ENCODE results near the gene CDH23. TPM values are rescaled to one million over a fixed set of nuclear protein-coding genes. Genes with fewer than 3 reads are reported as not detected.

Gene CDH23
- total RNA-seq, 2 donors from 2014 or later: 8.1 to 9.0 TPM

DNA sequence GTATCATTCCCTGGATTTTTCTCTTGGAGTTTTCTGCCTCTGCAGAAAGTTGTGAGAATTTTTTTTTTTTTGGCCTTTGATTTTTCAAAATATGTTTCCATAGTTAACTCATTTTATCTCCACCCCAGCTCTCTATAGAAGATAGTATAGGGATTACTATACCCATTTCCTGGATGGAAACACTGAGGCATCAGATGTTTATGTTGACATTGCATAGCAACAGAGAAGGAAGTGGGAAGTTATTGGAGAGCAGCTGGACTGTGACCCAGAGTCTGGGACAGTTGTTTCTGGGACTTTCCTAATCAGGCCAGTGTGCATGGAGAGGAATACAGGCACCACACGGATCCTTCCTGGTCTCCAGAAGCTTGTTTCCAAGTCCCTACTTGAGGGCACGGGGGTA is 158.0 kb downstream of the CDH23 start:
- peaks cover 3% of the 10 kb centered on the region for H3K36me3 Mint-ChIP-seq (ENCODE audit: low read depth)
- H3K4me3 Mint-ChIP-seq: no peak overlapping the region
- DNase-seq (no peak), ATAC-seq (no peak)
- peaks cover 2% of the 10 kb centered on the region for H3K4me1 Mint-ChIP-seq
- H3K27ac Mint-ChIP-seq: no peak overlapping the region
- peaks cover 32% of the 10 kb centered on the region for H3K27me3 Mint-ChIP-seq
- no peaks in the 10 kb centered on the region for H3K9me3 ChIP-seq (ENCODE audit: control insufficient read depth, low read length, poor library complexity, severe bottlenecking)

DNA sequence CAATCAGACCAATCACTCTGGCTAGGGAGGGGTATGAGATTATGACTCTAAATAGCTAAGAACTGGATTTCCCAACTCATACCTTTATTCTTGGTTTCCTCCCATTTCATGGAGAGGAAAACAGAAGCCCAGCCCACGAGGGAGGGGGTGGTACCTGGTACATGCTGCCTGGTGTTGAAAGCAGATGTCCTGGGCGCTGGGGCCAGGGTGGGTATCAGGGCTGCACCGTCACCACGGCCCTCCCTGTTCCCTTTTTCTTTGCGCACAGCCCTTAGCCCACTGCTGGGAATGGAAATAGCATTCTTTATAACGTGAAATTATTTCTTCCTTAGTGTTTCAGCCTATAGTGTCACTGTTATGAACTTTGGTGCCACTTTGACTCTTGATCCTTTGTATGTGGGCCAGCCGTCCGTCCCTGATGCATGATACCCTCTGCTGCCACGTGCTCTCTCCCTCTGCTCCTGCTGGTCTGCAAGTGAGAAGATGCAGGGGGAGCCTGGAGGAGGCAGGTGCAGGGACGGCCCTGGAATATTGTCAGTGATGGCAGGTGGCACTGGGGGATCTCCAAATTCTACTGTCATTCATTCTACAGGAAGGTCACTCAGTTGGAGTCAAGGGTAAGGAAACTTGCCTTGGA is 158.5 kb downstream of the CDH23 start:
- ATAC-seq (no peak), DNase-seq (no peak)
- no peaks in the 10 kb centered on the region for H3K9me3 ChIP-seq (ENCODE audit: control insufficient read depth, low read length, poor library complexity, severe bottlenecking)
- H3K4me1 Mint-ChIP-seq: peaks cover 2% of the 10 kb centered on the region
- peaks cover 37% of the 10 kb centered on the region for H3K27me3 Mint-ChIP-seq
- H3K36me3 Mint-ChIP-seq (ENCODE audit: low read depth): peaks cover 3% of the 10 kb centered on the region
- no peak overlapping the region for H3K4me3 Mint-ChIP-seq
- no peak overlapping the region for H3K27ac Mint-ChIP-seq

DNA sequence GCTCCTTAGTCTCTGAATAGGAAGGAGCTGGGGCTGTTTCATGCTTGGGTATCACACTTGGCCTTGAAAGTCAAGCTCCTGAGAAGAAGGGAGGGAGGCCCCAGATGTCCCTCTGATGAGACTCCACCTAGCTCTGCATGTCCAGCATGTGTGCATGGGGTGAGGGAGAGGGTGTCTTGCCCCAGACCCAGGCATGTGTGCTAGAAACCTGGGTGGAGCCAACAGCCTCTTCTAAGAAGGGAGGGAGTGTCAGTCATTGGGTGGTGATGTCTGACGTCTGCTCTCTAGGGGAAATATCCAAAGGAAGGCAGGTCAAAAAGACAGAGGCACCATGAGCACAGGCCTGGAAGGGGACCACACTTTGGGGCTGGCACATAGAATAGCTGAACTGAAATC is 159.0 kb downstream of the CDH23 start:
- H3K4me3 Mint-ChIP-seq: no peak overlapping the region
- peaks cover 42% of the 10 kb centered on the region for H3K27me3 Mint-ChIP-seq

DNA sequence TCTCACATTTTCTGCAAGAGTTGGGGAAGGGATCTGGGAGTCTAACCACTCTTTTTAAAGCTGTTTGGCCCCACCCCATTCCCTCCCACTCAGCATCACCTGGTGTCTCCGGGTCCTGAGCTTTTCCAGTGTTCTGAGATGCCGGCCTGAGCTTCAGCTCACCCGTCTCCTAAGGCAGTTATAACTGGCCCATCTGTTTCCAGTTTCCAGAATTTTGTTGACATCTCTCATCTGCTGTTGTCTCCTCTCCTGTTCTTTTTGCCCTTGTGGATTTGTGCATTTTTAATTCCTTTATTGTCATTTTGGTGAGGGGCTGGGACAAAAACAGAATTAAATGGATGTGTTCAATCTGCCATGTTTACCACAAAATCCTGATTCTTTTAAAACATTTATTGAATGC is 162.3 kb downstream of the CDH23 start:
- Mint-ChIP-seq H3K4me3 (no peak overlapping the region), H3K36me3 (ENCODE audit: low read depth) (peaks cover 5% of the 10 kb centered on the region), H3K27me3 (peaks cover 55% of the 10 kb centered on the region), H3K4me1 (peaks cover 9% of the 10 kb centered on the region), H3K27ac (no peak overlapping the region)
- no peaks in the 10 kb centered on the region for H3K9me3 ChIP-seq (ENCODE audit: control insufficient read depth, low read length, poor library complexity, severe bottlenecking)
- no peak for ATAC-seq
- no peak for DNase-seq

More for the DNA sequence above, 159.0 kb downstream of the CDH23 start:
- no peak for ATAC-seq
- no peak for DNase-seq
- Mint-ChIP-seq H3K4me1 (peaks cover 2% of the 10 kb centered on the region), H3K36me3 (ENCODE audit: low read depth) (peaks cover 3% of the 10 kb centered on the region), H3K27ac (no peak overlapping the region)
- no peaks in the 10 kb centered on the region for H3K9me3 ChIP-seq (ENCODE audit: control insufficient read depth, low read length, poor library complexity, severe bottlenecking)

DNA sequence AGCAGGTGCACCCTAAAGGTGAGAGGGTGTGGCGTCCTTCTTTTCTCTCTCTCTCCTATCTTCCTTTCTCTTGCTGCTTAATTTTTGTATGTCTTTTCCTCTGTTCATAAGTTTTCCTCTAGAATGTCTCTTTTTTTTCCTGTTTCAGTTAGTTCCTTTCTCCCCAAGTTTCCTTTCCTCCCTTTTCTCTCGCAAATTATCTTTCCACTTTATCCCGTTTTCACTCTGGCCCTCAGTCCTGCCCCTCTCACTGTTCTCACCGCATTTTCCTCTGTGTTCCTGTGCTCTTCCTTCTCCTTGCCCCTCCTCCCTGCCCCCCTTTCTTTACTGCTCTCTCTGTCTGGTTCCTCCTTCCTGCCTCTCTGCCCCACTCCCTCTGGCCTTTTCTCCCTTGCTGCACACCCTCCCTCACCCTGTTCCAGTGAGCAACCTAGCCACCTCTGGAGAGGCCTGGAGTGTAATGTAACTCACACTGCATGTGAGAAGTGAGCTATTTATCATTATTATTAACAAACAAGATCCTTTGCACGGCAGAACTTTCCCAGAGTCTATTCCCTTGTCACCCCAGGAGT is 164.4 kb downstream of the CDH23 start:
- Mint-ChIP-seq H3K36me3 (ENCODE audit: low read depth) (peaks cover 5% of the 10 kb centered on the region), H3K27ac (no peak overlapping the region), H3K27me3 (peaks cover 61% of the 10 kb centered on the region), H3K4me1 (peaks cover 7% of the 10 kb centered on the region), H3K4me3 (no peak overlapping the region)
- ATAC-seq (no peak), DNase-seq (no peak)
- no peaks in the 10 kb centered on the region for H3K9me3 ChIP-seq (ENCODE audit: control insufficient read depth, low read length, poor library complexity, severe bottlenecking)

DNA sequence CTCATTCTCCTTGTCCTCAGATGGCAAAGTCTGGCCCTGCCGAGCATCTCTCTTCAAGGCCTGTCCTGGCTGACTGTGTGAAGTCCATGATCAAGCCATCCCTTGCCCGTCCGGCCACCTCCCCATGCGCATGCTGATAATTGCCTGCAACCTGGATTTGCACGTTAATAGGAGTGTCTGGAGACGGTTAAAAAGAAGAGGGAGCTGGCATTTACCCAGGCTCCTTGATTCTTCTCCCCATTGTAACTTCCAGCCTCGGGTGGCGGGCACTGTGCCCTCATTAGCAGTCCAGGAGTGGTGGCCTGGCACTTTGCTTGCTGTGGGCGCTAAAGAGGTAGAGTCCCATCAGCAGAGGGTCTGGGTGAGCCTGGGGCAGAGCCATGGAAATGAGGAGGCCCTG is 165.5 kb downstream of the CDH23 start:
- H3K4me3 Mint-ChIP-seq: no peak overlapping the region
- H3K27me3 Mint-ChIP-seq: peaks cover 63% of the 10 kb centered on the region
- H3K9me3 ChIP-seq (ENCODE audit: control insufficient read depth, low read length, poor library complexity, severe bottlenecking): no peaks in the 10 kb centered on the region
- DNase-seq: no peak
- peaks cover 7% of the 10 kb centered on the region for H3K4me1 Mint-ChIP-seq
- H3K27ac Mint-ChIP-seq: no peak overlapping the region
- peaks cover 5% of the 10 kb centered on the region for H3K36me3 Mint-ChIP-seq (ENCODE audit: low read depth)
- ATAC-seq: no peak

DNA sequence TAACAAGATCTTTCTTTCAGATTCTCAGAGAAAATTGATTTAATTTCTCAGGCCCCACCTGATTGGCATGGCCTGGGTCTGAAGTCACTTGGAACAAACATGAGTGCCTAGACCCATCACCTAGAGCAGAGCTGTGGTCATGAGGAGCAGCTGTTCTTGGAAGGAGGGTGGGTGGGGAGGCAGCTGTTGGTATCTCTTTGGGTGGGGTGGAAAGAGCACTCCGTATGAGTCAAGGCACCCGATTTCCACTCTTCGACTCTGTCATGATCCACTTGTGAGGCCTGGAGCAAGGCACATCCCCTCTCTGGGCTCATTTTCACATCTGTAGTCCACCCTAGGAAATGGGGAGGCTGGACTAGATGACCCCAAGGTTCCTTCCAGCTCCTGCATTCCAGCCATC is 166.2 kb downstream of the CDH23 start:
- H3K36me3 Mint-ChIP-seq (ENCODE audit: low read depth): peaks cover 5% of the 10 kb centered on the region
- H3K4me1 Mint-ChIP-seq: peaks cover 7% of the 10 kb centered on the region
- H3K4me3 Mint-ChIP-seq: no peak overlapping the region
- DNase-seq (no peak), ATAC-seq (no peak)
- no peaks in the 10 kb centered on the region for H3K9me3 ChIP-seq (ENCODE audit: control insufficient read depth, low read length, poor library complexity, severe bottlenecking)
- H3K27ac Mint-ChIP-seq: no peak overlapping the region
- H3K27me3 Mint-ChIP-seq: peaks cover 63% of the 10 kb centered on the region

DNA sequence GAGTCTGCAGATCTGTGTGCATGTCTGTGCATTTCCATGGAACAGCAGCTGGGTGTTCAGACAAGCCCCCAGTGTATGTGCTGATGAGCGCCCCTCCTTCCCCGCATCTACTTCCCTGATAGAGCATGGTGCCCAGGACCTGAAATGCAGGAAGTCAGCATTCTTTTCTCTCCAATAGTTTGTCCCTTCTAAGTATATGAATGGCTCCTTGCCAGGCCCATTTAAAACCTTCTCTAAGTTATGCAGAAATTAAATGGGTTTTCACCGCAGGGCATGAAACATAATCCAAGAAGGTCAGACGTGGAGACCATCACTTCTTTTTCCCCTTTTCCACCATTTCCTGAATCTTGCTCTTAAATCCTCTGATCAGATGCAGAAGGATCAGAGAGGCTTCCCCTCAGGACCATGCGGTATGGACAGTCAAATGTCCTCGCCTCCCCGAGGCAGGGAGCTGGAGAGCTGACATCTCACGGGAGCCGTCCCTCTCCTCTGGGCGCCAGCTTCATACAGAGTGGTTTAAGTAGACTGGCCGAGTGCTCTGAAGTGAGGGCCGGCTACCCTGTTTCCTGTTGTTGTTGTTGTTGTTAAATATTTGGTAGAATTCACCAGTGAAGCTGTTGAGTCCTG is 167.6 kb downstream of the CDH23 start:
- ATAC-seq (no peak), DNase-seq (no peak)
- Mint-ChIP-seq H3K4me1 (peaks cover 7% of the 10 kb centered on the region), H3K27ac (no peak overlapping the region), H3K27me3 (peaks cover 50% of the 10 kb centered on the region), H3K36me3 (ENCODE audit: low read depth) (peaks cover 2% of the 10 kb centered on the region), H3K4me3 (no peak overlapping the region)
- H3K9me3 ChIP-seq (ENCODE audit: control insufficient read depth, low read length, poor library complexity, severe bottlenecking): no peaks in the 10 kb centered on the region

DNA sequence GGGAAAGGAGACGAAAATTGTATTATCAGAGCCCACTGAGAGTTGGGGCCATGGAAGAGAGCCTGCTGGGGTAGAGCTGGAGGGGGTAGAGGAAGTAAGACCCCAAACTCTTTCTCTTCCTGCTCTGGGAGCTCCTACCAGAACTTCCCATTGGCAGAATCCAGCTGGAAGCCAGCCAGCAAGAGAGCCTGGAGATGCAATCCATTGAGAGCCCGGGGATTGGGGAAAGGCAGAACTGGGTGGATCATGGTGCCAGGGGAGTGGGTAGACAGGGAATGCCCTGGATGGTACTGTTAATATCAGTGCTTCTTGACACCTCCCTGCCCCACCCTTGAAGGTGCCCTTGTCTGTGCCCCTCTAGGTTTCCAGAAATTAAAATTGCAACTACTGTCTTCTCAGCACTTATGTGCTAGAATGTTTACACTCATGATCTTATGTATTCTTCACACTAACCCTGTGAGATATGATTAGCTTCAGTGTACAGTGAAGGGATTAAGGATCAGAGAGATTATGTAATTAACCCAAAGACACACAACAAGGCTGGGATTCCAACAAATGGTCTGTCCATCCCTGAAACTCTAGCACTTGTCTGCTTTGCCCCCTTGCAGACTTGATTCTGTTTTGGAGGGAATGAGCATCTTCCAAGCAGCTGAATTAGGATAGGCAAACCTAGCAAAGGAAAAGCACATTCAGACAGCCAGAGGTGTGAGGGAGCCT is 168.7 kb downstream of the CDH23 start:
- no peak overlapping the region for H3K27ac Mint-ChIP-seq
- H3K4me3 Mint-ChIP-seq: no peak overlapping the region
- peaks cover 39% of the 10 kb centered on the region for H3K27me3 Mint-ChIP-seq
- H3K36me3 Mint-ChIP-seq (ENCODE audit: low read depth): peaks cover 2% of the 10 kb centered on the region
- no peaks in the 10 kb centered on the region for H3K9me3 ChIP-seq (ENCODE audit: control insufficient read depth, low read length, poor library complexity, severe bottlenecking)
- DNase-seq (no peak), ATAC-seq (no peak)
- peaks cover 7% of the 10 kb centered on the region for H3K4me1 Mint-ChIP-seq

DNA sequence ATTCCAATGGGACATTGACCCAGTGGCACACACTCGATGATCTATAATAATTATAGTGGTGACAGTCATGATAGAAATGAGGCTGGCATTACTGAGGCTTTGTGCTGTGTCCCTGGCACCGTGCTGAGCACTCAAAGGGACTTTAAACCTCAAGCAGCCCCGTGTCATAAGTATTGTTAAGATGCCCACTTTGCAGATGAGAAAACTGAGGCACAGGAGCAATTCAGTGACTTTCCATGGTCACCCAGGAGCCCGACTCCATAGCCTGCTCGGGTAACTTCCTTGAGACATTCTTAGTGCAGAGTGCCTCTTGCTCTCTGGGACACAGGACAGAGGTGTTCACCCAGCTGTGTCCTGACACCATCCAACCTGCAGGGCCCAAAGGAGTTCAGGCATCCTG is 170.3 kb downstream of the CDH23 start:
- H3K9me3 ChIP-seq (ENCODE audit: control insufficient read depth, low read length, poor library complexity, severe bottlenecking): no peaks in the 10 kb centered on the region
- H3K36me3 Mint-ChIP-seq (ENCODE audit: low read depth): no peaks in the 10 kb centered on the region
- peaks cover 28% of the 10 kb centered on the region for H3K27me3 Mint-ChIP-seq
- no peak for DNase-seq
- peaks cover 4% of the 10 kb centered on the region for H3K4me1 Mint-ChIP-seq
- H3K4me3 Mint-ChIP-seq: no peak overlapping the region
- H3K27ac Mint-ChIP-seq: no peak overlapping the region
- ATAC-seq: no peak

DNA sequence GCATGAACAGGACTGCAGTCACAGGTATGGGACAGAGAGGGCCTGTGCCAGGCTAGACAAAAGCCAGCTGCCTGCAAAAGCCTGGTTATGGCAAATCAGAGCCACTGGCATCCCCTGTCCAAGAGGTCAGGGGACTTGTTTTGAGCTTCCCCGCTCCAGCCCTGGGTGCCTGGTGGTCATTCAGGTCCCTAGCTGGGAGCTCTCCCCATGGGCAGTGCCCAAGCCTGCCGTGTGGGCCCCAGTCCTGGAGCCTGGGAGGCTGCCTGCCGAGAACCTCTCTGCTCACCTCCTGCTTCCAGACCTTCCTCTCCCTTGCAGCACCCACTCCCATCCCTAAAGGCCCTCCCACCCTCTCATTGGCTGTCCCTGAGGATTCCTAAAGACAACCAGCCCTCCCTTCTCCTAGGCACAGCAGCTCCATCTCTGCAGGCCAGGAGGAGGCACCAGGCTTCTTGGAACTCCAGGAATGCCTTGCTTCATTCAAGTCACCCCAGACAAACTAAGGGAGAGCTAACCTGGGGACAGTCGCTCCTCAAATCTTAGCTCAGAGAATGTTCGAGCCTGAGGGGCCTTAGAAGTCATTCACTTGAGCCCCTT is 172.3 kb downstream of the CDH23 start:
- no peaks in the 10 kb centered on the region for H3K36me3 Mint-ChIP-seq (ENCODE audit: low read depth)

DNA sequence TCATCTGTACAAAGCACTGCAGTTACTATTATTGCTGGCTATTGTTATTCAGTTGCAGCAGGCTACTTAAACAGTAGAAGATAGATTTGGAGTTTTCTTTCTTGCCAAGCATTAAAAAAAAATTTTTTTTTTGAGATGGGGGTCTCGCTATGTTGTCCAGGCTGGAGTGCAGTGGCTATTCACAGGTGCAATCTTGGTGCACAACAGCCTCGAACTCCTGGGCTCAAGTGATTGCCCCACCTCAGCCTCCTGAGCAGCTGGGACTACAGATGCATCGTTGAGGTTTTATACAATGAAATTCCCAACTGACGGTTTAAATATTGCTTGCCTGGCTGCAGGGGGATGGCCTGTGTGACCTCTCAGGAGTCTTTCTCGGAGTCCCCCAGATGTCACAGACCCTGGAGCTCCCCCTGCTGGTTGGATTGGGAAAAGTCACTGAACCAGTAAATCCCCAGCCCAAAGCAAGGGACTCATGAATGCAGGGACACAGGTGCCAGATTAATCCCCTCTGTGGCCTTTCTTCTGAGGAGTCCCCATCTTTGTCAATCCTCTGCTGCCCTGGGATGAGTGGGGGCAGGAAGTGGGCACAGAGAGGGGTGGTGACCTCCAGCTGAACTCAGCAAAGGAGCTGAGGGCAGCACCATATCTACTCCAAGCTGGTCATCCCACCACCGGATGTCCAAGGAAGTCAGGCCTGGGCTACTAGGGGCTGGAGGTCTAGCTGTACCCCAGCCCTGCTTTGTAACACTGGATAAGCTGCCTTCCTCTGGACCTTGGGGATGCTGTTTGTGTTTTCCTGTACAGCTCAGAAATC is 173.3 kb downstream of the CDH23 start:
- H3K9me3 ChIP-seq (ENCODE audit: control insufficient read depth, low read length, poor library complexity, severe bottlenecking): no peaks in the 10 kb centered on the region
- peak; percentile 60 for ATAC-seq
- peaks cover 12% of the 10 kb centered on the region for H3K27me3 Mint-ChIP-seq
- no peak overlapping the region for H3K4me3 Mint-ChIP-seq
- H3K4me1 Mint-ChIP-seq: peaks cover 4% of the 10 kb centered on the region
- H3K36me3 Mint-ChIP-seq (ENCODE audit: low read depth): no peaks in the 10 kb centered on the region
- no peak overlapping the region for H3K27ac Mint-ChIP-seq
- DNase-seq: peak; percentile 52 to 78 (median 61)

More for the DNA sequence above, 172.3 kb downstream of the CDH23 start:
- Mint-ChIP-seq H3K27me3 (peaks cover 21% of the 10 kb centered on the region), H3K4me1 (peaks cover 4% of the 10 kb centered on the region), H3K27ac (no peak overlapping the region), H3K4me3 (no peak overlapping the region)
- DNase-seq (no peak), ATAC-seq (no peak)
- no peaks in the 10 kb centered on the region for H3K9me3 ChIP-seq (ENCODE audit: control insufficient read depth, low read length, poor library complexity, severe bottlenecking)

Measured in T-helper 17 cell (primary cell).